T1000 (cell line): Measurements from ENCODE around the gene LRFN2.

Source experiments
- DNase-seq: peaks from one replicate; lab custom pipeline; 2025; ENCODE audit warnings: mixed read lengths; lab: John Stamatoyannopoulos, UW

The LRFN2 gene

DNA sequence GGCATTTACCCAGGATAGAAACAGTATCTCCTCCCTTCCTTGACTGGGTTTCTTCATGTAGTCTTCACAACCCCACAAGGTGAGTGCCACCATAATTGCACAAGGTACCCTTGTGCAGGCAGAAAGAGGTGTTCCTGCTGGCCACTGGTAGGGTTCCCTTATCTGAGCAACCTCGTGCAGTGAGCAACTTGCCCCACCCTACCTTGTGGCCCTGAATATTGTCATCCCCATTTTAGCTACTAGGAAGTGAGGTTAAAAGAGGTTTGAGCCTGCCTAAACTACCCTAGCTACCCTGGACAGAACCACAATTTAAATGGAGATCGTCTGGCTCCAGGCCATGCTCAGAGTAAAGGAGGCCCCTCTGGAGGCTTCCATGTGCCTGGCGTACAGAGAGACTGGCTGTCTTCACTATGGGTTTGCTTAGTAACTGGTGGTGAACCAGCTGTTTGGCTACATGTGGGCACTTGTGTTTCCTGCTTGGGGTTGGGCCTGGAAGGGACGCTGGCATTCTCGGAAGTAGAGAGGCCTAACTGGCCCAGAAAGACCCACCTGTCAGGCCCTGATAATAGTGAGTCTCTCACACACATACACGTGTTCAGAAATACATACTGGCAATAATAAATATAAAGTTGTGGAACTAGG is 148.8 kb downstream of the LRFN2 start:
- DNase-seq, result no peak

GRCh38 chr6:40437631-40438030 is 149.5 kb downstream of the LRFN2 start:
- no peak for DNase-seq

GRCh38 chr6:40436685-40437604 is 150.2 kb downstream of the LRFN2 start:
- DNase-seq, result no peak

- no peak for DNase-seq
These were observed 154.2 kb downstream of the LRFN2 start for GRCh38 chr6:40432982-40433381.

GRCh38 chr6:40431706-40432105 is 155.5 kb downstream of the LRFN2 start:
- no peak for DNase-seq

DNA sequence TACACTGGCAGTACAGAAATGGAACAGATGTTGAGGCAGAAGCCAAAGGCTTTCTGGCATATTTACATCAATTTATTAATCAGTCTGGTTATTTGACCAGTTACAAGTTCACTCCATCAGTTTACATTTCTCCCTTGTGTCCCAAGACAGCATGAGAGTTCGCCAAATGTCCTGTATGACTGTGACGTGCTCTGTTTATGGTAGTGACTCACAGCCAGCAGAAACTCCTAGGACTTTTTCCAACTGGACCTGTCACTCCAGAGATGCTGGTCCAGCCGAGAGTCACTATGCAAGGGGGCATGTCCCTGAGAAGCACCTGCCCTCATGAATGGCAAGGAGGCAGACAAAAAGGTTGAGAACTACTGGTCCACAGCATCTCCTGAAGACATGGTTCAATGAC is 160.0 kb downstream of the LRFN2 start:
- DNase-seq, result no peak

GRCh38 chr6:40426346-40427066 is 160.7 kb downstream of the LRFN2 start:
- no peak for DNase-seq

GRCh38 chr6:40425192-40425919 is 161.8 kb downstream of the LRFN2 start:
- DNase-seq, result no peak

DNA sequence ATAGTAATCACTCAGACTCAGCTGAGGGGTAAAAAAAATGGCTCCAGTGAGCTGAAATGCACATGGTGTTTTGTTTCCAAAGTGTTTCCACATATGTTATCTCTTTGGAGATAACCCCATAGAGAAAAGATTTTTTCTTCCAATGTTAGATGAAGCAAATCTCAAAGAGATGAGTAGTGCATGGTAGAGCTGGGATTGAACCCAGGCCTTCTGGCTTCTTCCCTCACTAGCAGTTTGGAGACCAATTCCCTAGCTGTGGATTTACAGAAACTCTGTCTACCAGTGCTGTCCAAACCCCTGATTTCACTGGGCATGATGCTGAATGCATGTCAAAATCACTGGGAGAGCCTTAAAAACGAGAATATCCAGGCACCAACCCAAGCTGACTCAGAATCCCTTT is 165.1 kb downstream of the LRFN2 start:
- DNase-seq, result no peak

DNA sequence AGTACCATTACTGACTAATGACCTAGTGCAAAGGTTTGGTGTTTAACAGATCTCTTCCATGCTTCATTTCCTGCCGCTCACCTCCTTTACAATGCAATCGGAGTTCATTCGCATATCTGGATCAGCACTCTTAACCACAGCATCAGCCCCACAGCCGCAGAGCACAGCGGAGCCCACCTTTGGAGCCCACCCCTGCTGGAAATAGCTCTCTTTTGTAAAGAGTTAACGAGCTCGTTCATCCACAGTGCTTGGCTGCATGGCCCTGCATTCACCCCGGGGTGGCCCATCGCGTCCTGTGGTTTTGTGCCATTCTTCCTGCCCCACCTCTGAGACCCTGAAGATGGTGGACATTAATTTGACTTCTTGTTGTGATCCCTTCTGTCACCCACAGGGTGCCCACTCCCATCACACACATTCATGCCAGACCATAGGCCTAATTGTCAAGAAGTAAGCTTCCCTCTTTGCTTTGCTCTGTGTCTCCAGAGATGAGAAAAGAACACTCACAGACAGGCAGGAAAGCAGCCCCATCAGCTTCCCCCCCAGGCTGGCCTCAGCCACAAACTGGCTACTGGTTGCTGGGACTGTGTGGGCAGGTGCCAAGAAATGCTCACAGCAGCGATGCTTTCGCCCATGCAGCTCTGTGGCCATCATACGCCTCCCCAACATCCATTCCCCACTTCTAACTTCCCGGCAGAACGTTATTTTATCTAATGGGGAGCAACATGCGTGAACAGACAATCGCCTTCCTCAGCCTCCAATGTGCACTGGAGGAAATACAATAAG is 167.0 kb downstream of the LRFN2 start:
- DNase-seq, result no peak

GRCh38 chr6:40419377-40419776 is 167.8 kb downstream of the LRFN2 start:
- DNase-seq, result no peak

GRCh38 chr6:40417031-40417430 is 170.1 kb downstream of the LRFN2 start:
- DNase-seq, result no peak

DNA sequence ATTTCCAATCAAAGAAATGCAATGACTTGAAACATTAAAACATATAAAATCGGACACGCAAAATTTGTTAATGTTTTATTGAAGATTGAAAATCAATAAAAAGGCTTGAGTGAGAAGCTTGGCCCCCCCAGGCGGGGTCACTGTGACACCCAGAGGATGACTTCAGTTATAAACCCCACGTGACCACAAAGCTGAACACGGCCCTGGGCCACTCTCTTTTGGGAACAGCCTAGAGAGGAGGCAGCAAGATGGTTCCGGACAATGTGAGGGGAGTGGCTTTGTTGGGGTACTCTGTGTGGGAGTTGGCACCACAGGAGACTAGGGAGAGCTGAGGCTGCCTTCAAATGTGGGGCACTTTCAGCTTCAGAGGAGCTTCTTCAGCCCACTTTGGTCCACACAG is 172.5 kb downstream of the LRFN2 start:
- no peak for DNase-seq

- DNase-seq, result no peak
These were observed 173.9 kb downstream of the LRFN2 start for GRCh38 chr6:40413239-40413638.

DNA sequence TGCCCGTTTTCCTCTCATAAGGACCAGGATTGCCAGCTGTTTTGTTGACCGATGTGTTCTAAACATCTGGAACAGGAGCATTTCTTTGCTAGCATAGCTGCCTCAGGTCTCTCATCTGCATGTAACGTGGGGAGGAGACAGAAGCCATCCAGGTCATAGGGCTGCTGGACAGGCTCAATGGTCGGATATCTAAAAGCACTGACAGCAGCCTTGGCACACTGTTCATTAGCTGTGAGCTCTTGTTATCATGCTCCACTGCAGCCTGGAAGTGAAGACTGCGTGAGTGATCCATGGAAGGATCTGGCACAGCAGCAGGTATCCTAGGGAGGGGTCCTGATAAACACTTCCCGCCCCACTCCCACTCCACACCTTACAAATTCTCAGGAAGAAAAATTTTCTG is 175.3 kb downstream of the LRFN2 start:
- DNase-seq, result no peak

DNA sequence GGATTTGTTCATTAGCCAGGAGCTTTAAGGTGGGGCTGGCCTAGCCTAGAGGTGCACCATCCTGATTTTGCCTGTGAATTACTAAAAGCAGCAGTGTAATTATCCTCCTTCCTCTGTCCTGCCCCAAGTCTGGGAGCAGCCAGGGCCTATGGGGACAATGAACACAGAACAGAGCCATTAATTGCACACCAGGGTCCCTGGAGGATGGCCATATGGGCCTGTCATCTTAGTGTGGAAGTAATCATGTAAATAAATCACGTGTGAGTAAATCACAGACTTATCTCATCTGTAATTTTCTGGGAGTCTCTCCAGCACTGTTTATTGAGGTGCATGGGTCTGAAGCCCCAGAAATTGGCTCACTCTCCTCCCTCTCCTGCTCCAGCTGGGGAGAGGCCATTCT is 176.3 kb downstream of the LRFN2 start:
- DNase-seq, result no peak

DNA sequence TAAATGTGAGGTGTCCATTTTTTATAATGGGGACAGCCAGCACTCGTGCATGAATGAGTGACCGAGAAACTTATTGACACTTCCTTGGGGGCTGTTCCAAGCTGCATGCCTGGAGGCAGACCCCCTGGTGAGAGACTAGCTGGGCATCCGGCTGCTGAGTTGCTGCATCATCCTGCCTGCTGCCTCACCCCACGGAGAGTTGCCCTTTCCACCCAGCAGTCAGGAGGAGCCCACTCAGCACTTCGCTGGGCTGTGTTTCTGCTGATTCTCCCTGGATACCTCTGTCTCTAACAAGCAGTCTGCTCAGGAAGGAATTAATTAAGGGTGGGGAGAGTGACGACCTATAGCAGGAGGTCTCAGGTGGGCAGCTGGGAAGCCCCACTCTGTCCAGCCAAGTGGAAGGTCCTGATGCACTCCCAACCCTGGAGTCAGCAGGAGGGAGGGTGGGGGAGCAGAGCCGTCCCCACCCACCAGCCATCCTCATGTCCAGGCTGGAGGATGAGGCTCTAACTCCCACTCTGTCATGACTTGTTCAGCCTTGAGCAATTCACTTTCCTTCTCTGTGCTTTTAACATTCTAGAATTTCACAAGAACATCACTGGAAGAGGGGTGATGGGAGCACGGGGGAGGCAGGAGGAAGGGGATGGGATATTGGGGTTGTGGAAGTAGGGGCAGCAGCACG is 177.3 kb downstream of the LRFN2 start:
- DNase-seq, result no peak

- DNase-seq, result no peak
These were observed 178.2 kb downstream of the LRFN2 start for GRCh38 chr6:40408786-40409542.

- no peak for DNase-seq
These were observed 179.9 kb downstream of the LRFN2 start for GRCh38 chr6:40407239-40407638.

- no peak for DNase-seq
These were observed 181.0 kb downstream of the LRFN2 start for GRCh38 chr6:40406175-40406574.
